Chondrocyte (in vitro differentiated cells): ENCODE data around the gene COL4A2. TPM values are rescaled to one million over a fixed set of nuclear protein-coding genes. Genes with fewer than 3 reads are reported as not detected.
"Not testable (repeated sequence)": the region's sequence is repeated elsewhere in the genome, so short reads cannot be mapped to it uniquely, and the experiment has no call there.

Experiments
- DNase-seq: peaks from one replicate; pipeline ENCODE4 v3.0.0; 2021; ENCODE audit warnings: mixed read lengths, low spot score
- H3K27ac Mint-ChIP-seq: one replicate; pipeline ENCODE4 v1.8.0; 2021; ENCODE audit warnings: mild to moderate bottlenecking, moderate library complexity, mixed read lengths; ENCODE audit not compliant: unreplicated experiment
- H3K27me3 Mint-ChIP-seq: 2 replicates; pipeline ENCODE4 v1.8.0; 2021; ENCODE audit warnings: low read depth, mixed read lengths
- H3K36me3 Mint-ChIP-seq: 2 replicates; pipeline ENCODE4 v1.8.0; 2021; ENCODE audit warnings: low read depth, mixed read lengths
- H3K4me1 Mint-ChIP-seq: 2 replicates; pipeline ENCODE4 v1.8.0; 2021; ENCODE audit warnings: low read depth, mild to moderate bottlenecking, mixed read lengths
- H3K4me3 Mint-ChIP-seq: one replicate; pipeline ENCODE4 v1.8.0; 2021; ENCODE audit warnings: mild to moderate bottlenecking, moderate library complexity, mixed read lengths; ENCODE audit not compliant: unreplicated experiment
- H3K9me3 Mint-ChIP-seq: 2 replicates; pipeline ENCODE4 v1.8.0; 2021; ENCODE audit warnings: low read depth, mixed read lengths
- CTCF ChIP-seq: fragments of 200-600 bp; sonication (generic); IDR thresholded peaks from 2 replicates; pipeline ENCODE4 v1.5.0; 2021; ENCODE audit warnings: antibody characterized with exemption, mild to moderate bottlenecking, moderate library complexity
- total RNA-seq: library from RNA; stranded (reverse); gene quantifications from 3 replicates; pipeline ENCODE4 v1.2.1, GENCODE V29; 2021

Gene COL4A2
- total RNA-seq, 1 donor from 2014 or later: 2,366 TPM

DNA sequence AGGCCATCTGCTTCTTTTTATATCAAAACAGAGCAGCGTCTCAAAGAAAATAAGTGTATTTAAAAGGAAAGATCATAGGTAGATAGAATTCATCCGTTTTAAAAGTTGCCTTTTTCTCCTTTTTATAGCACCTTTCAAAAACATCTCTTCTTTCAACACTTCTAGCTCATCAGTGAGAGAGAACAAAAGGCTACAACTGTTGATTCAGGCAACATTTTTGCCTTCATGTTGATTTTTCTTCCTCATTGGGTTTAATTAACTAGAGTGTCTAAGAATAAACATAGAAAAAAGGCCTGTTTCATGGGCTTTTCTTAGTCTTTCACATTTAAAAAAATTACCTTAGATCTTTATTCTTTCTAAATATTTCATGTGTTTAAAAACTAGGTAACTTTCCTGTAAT is 13.6 kb downstream of the COL4A2 start:
- Mint-ChIP-seq H3K4me3 (no peak overlapping the region), H3K4me1 (peaks cover 93% of the 10 kb centered on the region), H3K9me3 (no peaks in the 10 kb centered on the region), H3K27ac (peak overlapping the region; percentile 77), H3K27me3 (no peaks in the 10 kb centered on the region), H3K36me3 (peaks cover 41% of the 10 kb centered on the region)
- no peak for TF ChIP-seq CTCF
- no peak for DNase-seq

DNA sequence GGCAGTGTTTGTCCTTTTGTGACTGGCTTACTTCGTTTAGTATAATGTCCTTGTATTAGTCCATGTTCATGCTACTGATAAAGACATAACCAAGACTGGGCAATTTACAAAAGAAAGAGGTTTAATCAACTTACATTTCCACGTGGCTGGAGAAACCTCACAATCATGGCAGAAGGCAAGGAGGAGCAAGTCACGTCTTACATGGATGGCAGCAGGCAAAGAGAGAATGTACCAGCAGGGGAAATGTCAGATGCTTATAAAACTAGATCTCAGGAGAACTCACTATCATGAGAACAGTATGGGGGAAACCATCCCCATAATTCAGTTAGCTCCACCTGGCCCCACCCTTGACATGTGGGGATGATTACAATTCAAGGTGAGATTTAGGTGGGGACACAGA is 14.5 kb downstream of the COL4A2 start:
- H3K27me3 Mint-ChIP-seq, DNase-seq, H3K9me3 Mint-ChIP-seq, H3K4me3 Mint-ChIP-seq: not testable (repeated sequence)
- Mint-ChIP-seq H3K27ac (peak overlapping the region; percentile 88), H3K36me3 (peaks cover 34% of the 10 kb centered on the region), H3K4me1 (peaks cover 94% of the 10 kb centered on the region)

DNA sequence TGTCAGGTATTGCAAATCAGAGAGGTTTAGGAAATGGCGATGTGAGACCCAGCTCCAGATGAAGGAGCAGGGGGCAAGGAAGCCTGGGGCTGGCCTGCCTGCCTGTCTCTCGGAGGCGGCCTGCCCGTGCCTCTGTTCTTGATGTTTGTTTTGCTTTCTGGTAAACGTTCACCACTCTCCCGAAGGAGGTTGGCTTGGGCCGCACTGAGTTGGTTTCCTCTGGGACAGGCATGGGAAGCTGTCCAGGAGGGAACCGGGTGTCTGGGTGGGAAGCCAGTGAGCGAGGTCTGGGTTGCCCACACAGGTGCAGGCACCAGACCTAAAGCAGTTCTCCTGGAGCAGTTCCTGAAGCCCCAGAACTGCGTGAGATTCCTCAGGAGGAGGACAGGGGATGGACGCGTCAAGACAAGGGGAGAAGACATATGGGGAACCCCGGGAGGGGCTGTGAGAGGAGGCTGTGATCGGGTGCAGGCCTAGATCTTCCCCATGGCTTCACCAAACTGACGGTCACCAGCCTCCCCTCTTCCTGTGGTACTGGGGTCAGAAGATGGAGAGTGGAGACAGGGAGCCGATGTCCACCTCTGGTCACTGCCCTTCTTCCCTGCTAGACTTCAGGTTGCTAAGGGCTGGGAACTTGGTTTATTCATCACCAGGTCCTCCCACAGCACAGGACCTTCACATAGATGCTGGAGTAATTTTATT is 15.2 kb downstream of the COL4A2 start:
- DNase-seq: no peak
- Mint-ChIP-seq H3K4me1 (peaks cover 95% of the 10 kb centered on the region), H3K27me3 (no peaks in the 10 kb centered on the region), H3K27ac (peak overlapping the region; percentile 88), H3K9me3 (no peaks in the 10 kb centered on the region), H3K4me3 (peak overlapping the region; percentile 3), H3K36me3 (peaks cover 34% of the 10 kb centered on the region)
- no peak for TF ChIP-seq CTCF

GRCh38 chr13:110322828-110323171 is 15.7 kb downstream of the COL4A2 start:
- peaks cover 30% of the 10 kb centered on the region for H3K36me3 Mint-ChIP-seq

GRCh38 chr13:110323172-110323891 is 16.2 kb downstream of the COL4A2 start:
- TF ChIP-seq CTCF: peak; percentile 47
- Mint-ChIP-seq H3K9me3 (no peaks in the 10 kb centered on the region), H3K4me3 (no peak overlapping the region), H3K27me3 (no peaks in the 10 kb centered on the region), H3K36me3 (peaks cover 26% of the 10 kb centered on the region), H3K4me1 (peaks cover 95% of the 10 kb centered on the region), H3K27ac (peak overlapping the region; percentile 88)
- DNase-seq: no peak

More at GRCh38 chr13:110322828-110323171, 15.7 kb downstream of the COL4A2 start:
- no peaks in the 10 kb centered on the region for H3K27me3 Mint-ChIP-seq
- H3K9me3 Mint-ChIP-seq: no peaks in the 10 kb centered on the region
- H3K27ac Mint-ChIP-seq: peak overlapping the region; percentile 88
- no peak overlapping the region for H3K4me3 Mint-ChIP-seq
- H3K4me1 Mint-ChIP-seq: peaks cover 95% of the 10 kb centered on the region
- DNase-seq: no peak
- TF ChIP-seq CTCF: no peak
